HepG2 (cell line): Measurements from ENCODE around the gene PRRT2. TPM values are rescaled to one million over a fixed set of nuclear protein-coding genes. Genes with fewer than 3 reads are reported as not detected.

Source experiments
- BATF2 ChIP-seq: sonication (generic); formaldehyde crosslinking; IDR thresholded peaks from 2 replicates; pipeline ENCODE4 v1.8.0; 2022; ENCODE audit warnings: mild to moderate bottlenecking, missing genetic modification reagents, moderate library complexity
- KLF15 ChIP-seq: sonication (generic); formaldehyde crosslinking; IDR thresholded peaks from 2 replicates; pipeline ENCODE4 v1.8.1; 2023; ENCODE audit warnings: borderline replicate concordance, mild to moderate bottlenecking, inconsistent platforms, missing genetic modification reagents, mixed read lengths
- NRL ChIP-seq: sonication (generic); formaldehyde crosslinking; IDR thresholded peaks from 2 replicates; pipeline ENCODE4 v1.5.0; 2020; ENCODE audit warnings: missing genetic modification reagents, mild to moderate bottlenecking, moderate library complexity, borderline replicate concordance
- ZFP41 ChIP-seq: sonication (generic); formaldehyde crosslinking; IDR thresholded peaks from 2 replicates; pipeline ENCODE4 v1.4.0; 2020; ENCODE audit warnings: mild to moderate bottlenecking, missing genetic modification reagents, borderline replicate concordance
- polyA plus RNA-seq, 8 experiments: library from polyadenylated mRNA; depleted of rRNA in 3 of 8; stranded (reverse) in 7 of 8; unstranded in 1 of 8; fragments of >200 nt; fragmentation: Illumina TruSeq in 4 of 8; extraction: Trizol in 4 of 8; gene quantifications; 2 replicates each; pipeline versions ENCODE4 v1.2.1 to v1.2.3, GENCODE V29; 2011 to 2016; ENCODE audit warnings: low read depth in 4 of 8, missing spikeins in 1 of 8, mixed read lengths in 1 of 8; ENCODE audit not compliant: insufficient read depth in 1 of 8
- total RNA-seq, 5 experiments: library from RNA; depleted of rRNA; stranded (reverse); fragments of >200 nt; fragmentation: Illumina TruSeq; extraction: Trizol; gene quantifications; 2 replicates each; pipeline ENCODE4 v1.2.3, GENCODE V29; 2016; ENCODE audit warnings: low read depth in 1 of 5
- TF ChIP-seq, protein P1 (sequence below): IDR thresholded peaks from 2 replicates; pipeline ENCODE4 v1.6.1; 2016; ENCODE audit warnings: low read depth, control low read depth
- TF ChIP-seq, protein P2 (sequence below): sonication (generic); formaldehyde crosslinking; IDR thresholded peaks from 2 replicates; pipeline ENCODE4 v1.4.0; 2020; ENCODE audit warnings: mild to moderate bottlenecking, missing genetic modification reagents, borderline replicate concordance
- TF ChIP-seq, protein P3 (sequence below): sonication (generic); formaldehyde crosslinking; IDR thresholded peaks from 2 replicates; pipeline ENCODE4 v1.8.1; 2023; ENCODE audit warnings: mild to moderate bottlenecking, missing genetic modification reagents, borderline replicate concordance

PRRT2 gene
- total and polyA plus RNA-seq, 2 of the 13 experiments (the other 11 are each of a cell fraction or from before 2014, with no cell fraction given) = 0.51 to 1.1 TPM

- TF ChIP-seq, protein P1, sequence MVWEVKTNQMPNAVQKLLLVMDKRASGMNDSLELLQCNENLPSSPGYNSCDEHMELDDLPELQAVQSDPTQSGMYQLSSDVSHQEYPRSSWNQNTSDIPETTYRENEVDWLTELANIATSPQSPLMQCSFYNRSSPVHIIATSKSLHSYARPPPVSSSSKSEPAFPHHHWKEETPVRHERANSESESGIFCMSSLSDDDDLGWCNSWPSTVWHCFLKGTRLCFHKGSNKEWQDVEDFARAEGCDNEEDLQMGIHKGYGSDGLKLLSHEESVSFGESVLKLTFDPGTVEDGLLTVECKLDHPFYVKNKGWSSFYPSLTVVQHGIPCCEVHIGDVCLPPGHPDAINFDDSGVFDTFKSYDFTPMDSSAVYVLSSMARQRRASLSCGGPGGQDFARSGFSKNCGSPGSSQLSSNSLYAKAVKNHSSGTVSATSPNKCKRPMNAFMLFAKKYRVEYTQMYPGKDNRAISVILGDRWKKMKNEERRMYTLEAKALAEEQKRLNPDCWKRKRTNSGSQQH (CRISPR knock-in tag) = no peak
- TF ChIP-seq, protein P2, sequence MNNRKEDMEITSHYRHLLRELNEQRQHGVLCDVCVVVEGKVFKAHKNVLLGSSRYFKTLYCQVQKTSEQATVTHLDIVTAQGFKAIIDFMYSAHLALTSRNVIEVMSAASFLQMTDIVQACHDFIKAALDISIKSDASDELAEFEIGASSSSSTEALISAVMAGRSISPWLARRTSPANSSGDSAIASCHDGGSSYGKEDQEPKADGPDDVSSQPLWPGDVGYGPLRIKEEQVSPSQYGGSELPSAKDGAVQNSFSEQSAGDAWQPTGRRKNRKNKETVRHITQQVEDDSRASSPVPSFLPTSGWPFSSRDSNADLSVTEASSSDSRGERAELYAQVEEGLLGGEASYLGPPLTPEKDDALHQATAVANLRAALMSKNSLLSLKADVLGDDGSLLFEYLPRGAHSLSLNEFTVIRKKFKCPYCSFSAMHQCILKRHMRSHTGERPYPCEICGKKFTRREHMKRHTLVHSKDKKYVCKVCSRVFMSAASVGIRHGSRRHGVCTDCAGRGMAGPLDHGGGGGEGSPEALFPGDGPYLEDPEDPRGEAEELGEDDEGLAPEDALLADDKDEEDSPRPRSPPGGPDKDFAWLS = no peak
- TF ChIP-seq BATF2 (CRISPR knock-in tag) = no peak
- no peak for TF ChIP-seq KLF15 (CRISPR knock-in tag)
- TF ChIP-seq NRL (CRISPR knock-in tag) = peak; percentile 46; the same call in 1 of the 2 replicates
- TF ChIP-seq ZFP41 (CRISPR knock-in tag) = no peak
- TF ChIP-seq, protein P3, sequence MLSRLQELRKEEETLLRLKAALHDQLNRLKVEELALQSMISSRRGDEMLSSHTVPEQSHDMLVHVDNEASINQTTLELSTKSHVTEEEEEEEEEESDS (CRISPR knock-in tag) = no peak
These were observed 2.8 kb upstream of the PRRT2 start (continued) for GRCh38 chr16:29809031-29809747.
